HG03159 (cell line): ENCODE data around the gene FUCA2.
"Not testable (repeated sequence)": the region's sequence is repeated elsewhere in the genome, so short reads cannot be mapped to it uniquely, and the experiment has no call there.

ENCODE experiments used
- ATAC-seq: cut with Tn5 transposase; IDR thresholded peaks from one replicate; pipeline ENCODE4 v1.9.1; 2021; ENCODE audit warnings: mild to moderate bottlenecking, moderate library complexity; ENCODE audit not compliant: unreplicated experiment

FUCA2 gene

GRCh38 chr6:143449082-143449713 lies 62.3 kb downstream of the FUCA2 start:
- ATAC-seq, result no peak

- ATAC-seq, result not testable (repeated sequence)
These were observed 63.7 kb downstream of the FUCA2 start for GRCh38 chr6:143447865-143448264.
